GM20431 (cell line): Measurements from ENCODE around the gene BUB1B.

Source experiments
- in situ Hi-C: fragments of 300-500 bp; cut with MseI, MboI; formaldehyde crosslinking; loops from one replicate; pipeline ENCODE4 v1.15.0; 2020; ENCODE audit warnings: low sequenced_read_pairs; ENCODE audit not compliant: unreplicated experiment

The BUB1B gene

GRCh38 chr15:40267670-40268069 lies 106.8 kb downstream of the BUB1B start:
- in situ Hi-C loops = loop anchor here (25.0 kb wide), 1 partner anchor 230 kb away; the partner anchor contains the start of gene SRP14

GRCh38 chr15:40269604-40270003 lies 108.7 kb downstream of the BUB1B start:
- in situ Hi-C loops = loop anchor here (25.0 kb wide), 1 partner anchor 232 kb away; the partner anchor contains the start of gene SRP14

GRCh38 chr15:40270246-40270995 lies 109.6 kb downstream of the BUB1B start:
- in situ Hi-C loops = loop anchor here (25.0 kb wide), 1 partner anchor 233 kb away; the partner anchor contains the start of gene SRP14
